Hepatocyte (in vitro differentiated cells): Measurements from ENCODE around the gene BANK1.

Source experiments
- EZH2phosphoT487 ChIP-seq: fragments of 200-600 bp; sonication (generic); IDR thresholded peaks from one replicate; pipeline ENCODE4 v1.6.1; 2018; ENCODE audit warnings: antibody characterized with exemption, mild to moderate bottlenecking, low read depth, moderate library complexity; ENCODE audit not compliant: unreplicated experiment, severe bottlenecking
- TF ChIP-seq, protein P1 (sequence below): fragments of 200-600 bp; sonication (generic); IDR thresholded peaks from 2 replicates; pipeline ENCODE4 v1.5.1; 2016; ENCODE audit warnings: antibody characterized with exemption, mild to moderate bottlenecking; ENCODE audit not compliant: poor library complexity

DNA sequence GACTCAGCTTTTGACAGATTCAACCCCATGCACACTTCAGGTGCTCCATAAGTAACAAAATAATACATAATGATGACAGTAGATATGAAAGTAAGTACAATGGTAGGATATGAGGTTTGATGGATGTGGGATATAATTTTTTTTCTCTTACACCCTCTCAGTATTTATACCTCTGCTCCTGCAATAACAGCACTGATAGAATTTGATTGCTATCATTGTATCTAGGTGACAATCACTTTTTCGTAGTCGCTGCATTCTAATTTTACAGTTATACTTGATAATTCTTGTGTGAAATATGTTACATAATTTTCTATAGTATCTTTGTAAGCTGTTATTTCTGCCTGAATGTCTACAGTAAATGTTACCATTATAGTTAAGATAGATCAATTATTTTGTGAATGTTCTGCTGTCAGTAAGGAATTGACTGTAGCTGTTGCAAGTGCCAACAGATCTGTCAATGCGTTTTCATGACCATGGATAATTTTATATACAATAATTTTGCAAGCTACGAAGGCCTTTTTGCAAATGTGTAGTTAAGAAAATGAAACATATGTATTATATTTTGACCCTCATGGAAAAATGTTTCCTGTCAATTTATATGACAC lies 128.9 kb downstream of the BANK1 start:
- TF ChIP-seq EZH2phosphoT487 = no peak
- TF ChIP-seq, protein P1, sequence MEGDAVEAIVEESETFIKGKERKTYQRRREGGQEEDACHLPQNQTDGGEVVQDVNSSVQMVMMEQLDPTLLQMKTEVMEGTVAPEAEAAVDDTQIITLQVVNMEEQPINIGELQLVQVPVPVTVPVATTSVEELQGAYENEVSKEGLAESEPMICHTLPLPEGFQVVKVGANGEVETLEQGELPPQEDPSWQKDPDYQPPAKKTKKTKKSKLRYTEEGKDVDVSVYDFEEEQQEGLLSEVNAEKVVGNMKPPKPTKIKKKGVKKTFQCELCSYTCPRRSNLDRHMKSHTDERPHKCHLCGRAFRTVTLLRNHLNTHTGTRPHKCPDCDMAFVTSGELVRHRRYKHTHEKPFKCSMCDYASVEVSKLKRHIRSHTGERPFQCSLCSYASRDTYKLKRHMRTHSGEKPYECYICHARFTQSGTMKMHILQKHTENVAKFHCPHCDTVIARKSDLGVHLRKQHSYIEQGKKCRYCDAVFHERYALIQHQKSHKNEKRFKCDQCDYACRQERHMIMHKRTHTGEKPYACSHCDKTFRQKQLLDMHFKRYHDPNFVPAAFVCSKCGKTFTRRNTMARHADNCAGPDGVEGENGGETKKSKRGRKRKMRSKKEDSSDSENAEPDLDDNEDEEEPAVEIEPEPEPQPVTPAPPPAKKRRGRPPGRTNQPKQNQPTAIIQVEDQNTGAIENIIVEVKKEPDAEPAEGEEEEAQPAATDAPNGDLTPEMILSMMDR = no peak
